PFSK-1 (cell line): Measurements from ENCODE around the gene CHFR.

Experiments
- FOXP2 ChIP-seq: optimal IDR thresholded peaks from 2 replicates; pipeline ENCODE3; 2011; ENCODE audit warnings: borderline replicate concordance, control low read depth, inconsistent platforms; ENCODE audit not compliant: insufficient read depth; ENCODE audit errors: extremely low read length, extremely low read depth
- POLR2AphosphoS5 ChIP-seq: IDR thresholded peaks from 2 replicates; pipeline ENCODE4 v1.6.1; 2012; ENCODE audit warnings: low read depth, mild to moderate bottlenecking, control low read depth, low read length, moderate library complexity
- REST ChIP-seq, 2 experiments: IDR thresholded peaks; 2 replicates each; pipeline versions ENCODE4 v1.6.1 to v1.8.0; 2011 to 2012; ENCODE audit warnings: low read depth in 2 of 2, low read length in 2 of 2, control low read depth in 1 of 2, inconsistent platforms in 1 of 2, mild to moderate bottlenecking in 1 of 2, moderate library complexity in 1 of 2; ENCODE audit not compliant: insufficient read depth in 1 of 2
- SIN3A ChIP-seq: IDR thresholded peaks from 2 replicates; pipeline ENCODE4 v1.6.1; 2012; ENCODE audit warnings: mild to moderate bottlenecking, low read length, moderate library complexity, borderline replicate concordance; ENCODE audit not compliant: insufficient read depth
- TAF1 ChIP-seq: IDR thresholded peaks from 2 replicates; pipeline ENCODE4 v1.6.1; 2012; ENCODE audit warnings: low read length, control low read depth, borderline replicate concordance; ENCODE audit not compliant: insufficient read depth

Gene CHFR

GRCh38 chr12:132924356-132924755, 37.0 kb upstream of the CHFR start:
- no peak for TF ChIP-seq TAF1
- TF ChIP-seq SIN3A, result no peak
- TF ChIP-seq POLR2AphosphoS5, result no peak
- TF ChIP-seq FOXP2, result no peak
- TF ChIP-seq REST (IDR thresholded peaks at IDR 0.05; ENCODE audit: insufficient read depth in 1 of 2, low read depth in 2 of 2, low read length in 2 of 2), result no peak

GRCh38 chr12:132923356-132923909, 36.0 kb upstream of the CHFR start:
- TF ChIP-seq REST (IDR thresholded peaks at IDR 0.05; ENCODE audit: insufficient read depth in 1 of 2, low read depth in 2 of 2, low read length in 2 of 2) (no peak), POLR2AphosphoS5 (no peak), TAF1 (no peak), SIN3A (no peak), FOXP2 (no peak)

GRCh38 chr12:132922676-132923075, 35.3 kb upstream of the CHFR start:
- TF ChIP-seq SIN3A, result no peak
- TF ChIP-seq FOXP2, result no peak
- no peak for TF ChIP-seq TAF1
- TF ChIP-seq POLR2AphosphoS5, result no peak
- no peak for TF ChIP-seq REST (IDR thresholded peaks at IDR 0.05; ENCODE audit: insufficient read depth in 1 of 2, low read depth in 2 of 2, low read length in 2 of 2)

- TF ChIP-seq REST (IDR thresholded peaks at IDR 0.05; ENCODE audit: insufficient read depth in 1 of 2, low read depth in 2 of 2, low read length in 2 of 2) (no peak), TAF1 (no peak), POLR2AphosphoS5 (no peak), FOXP2 (no peak)
These were observed 34.3 kb upstream of the CHFR start for GRCh38 chr12:132921685-132922084.

- no peak for TF ChIP-seq FOXP2
- TF ChIP-seq SIN3A, result no peak
- TF ChIP-seq REST (IDR thresholded peaks at IDR 0.05; ENCODE audit: insufficient read depth in 1 of 2, low read depth in 2 of 2, low read length in 2 of 2), result no peak
- no peak for TF ChIP-seq TAF1
- TF ChIP-seq POLR2AphosphoS5, result no peak
These were observed 31.3 kb upstream of the CHFR start for GRCh38 chr12:132918680-132919079.
